Renal cortex interstitium (tissue), 11 donors: ENCODE results near the gene TMCO4. TPM values are rescaled to one million over a fixed set of nuclear protein-coding genes. Genes with fewer than 3 reads are reported as not detected.
"Not testable (repeated sequence)": the region's sequence is repeated elsewhere in the genome, so short reads cannot be mapped to it uniquely, and the experiment has no call there.

Experiments used
- DNase-seq, 11 donors: peaks; one replicate each; pipeline ENCODE4 v3.0.0-alpha.2; 2013; ENCODE audit warnings: low read depth in 9 of 11, low spot score in 4 of 11; ENCODE audit errors: extremely low read depth in 1 of 11
- polyA plus RNA-seq, 3 donors: library from polyadenylated mRNA; unstranded; fragments of 120-200 nt; gene quantifications; one replicate each; pipeline ENCODE4 v1.2.1, GENCODE V29; 2013; ENCODE audit not compliant: insufficient read length in 3 of 3

The TMCO4 gene
- polyA plus RNA-seq, 3 donors, result 13.9 to 20.7 (median 18.0) TPM

DNA sequence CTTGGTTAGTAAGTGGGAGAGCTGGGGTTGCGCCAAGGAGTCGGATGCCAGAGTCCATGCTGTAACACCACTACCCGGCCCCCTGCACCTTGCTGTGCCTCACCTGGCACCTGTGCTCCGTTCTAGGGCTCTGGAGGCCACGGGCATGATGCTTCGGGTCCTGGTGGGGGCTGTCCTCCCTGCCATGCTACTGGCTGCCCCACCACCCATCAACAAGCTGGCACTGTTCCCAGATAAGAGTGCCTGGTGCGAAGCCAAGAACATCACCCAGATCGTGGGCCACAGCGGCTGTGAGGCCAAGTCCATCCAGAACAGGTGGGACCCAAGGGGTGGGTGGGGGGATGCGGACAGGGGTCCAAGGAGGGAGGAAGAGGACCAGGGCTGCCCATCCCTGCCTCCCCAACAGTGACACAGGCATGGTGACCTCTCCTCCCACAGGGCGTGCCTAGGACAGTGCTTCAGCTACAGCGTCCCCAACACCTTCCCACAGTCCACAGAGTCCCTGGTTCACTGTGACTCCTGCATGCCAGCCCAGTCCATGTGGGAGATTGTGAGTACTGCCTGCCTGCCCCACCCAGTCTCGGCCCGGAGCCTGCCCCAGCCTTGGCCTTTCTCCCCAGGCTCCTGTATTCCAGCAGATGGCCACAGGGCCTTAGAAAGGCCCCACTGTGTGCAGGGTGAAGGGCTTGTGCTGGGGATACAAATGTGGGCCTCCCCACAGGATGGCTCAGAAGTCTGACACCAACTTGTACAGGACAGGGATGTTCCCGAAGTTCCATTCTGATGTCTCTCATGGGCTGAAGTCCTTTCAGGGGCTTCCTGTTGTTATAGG, 144.6 kb downstream of the TMCO4 start:
- DNase-seq, result no peak

DNA sequence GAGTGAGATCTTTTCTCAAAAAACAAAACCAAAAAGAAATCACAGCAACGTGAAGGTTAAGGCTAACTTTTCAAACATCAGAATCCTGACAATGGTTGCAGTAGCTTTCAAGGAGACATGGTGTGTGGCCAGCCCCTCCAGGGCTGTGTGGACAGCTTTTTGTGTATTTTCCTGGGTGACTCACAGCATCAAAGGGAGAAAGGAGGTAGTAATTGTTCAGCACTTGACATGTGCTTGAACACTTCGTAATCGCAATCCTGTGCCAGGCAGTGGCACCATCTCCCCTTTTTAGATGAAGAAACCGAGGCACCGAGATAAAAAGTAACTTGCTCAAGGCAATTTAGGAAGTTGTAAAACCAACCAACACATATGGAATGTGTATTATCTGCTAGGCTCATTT, 145.3 kb downstream of the TMCO4 start:
- DNase-seq, result no peak

DNA sequence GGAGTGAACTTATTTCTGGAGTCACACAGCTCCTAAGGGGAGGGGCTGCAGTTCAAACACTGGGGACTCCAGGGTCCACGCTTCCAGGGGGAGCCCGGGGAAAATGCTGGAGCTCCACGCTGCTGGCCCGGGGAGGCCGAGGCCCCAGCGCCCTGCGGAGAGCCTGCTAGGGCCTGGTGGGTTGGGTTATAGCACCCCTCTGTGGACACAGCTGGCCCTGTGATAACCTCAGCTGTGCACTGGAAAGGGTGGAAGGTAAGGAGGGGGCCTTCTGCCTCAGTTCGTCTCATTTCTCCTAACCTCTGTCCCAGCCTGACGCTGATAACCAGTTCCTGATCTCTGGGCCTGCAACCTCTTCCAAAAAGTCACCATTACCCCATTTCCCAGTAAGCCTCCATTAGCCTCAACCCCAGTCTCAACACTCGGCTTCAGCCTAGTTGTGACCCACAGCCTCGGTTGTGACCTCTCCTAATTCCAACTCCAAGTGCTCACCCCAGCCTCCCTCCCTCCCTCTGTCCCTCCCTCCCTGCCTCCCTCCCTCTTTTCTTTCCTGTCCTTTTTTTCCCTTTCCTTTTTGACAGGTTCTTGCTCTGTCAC, 148.5 kb downstream of the TMCO4 start:
- DNase-seq, result no peak

DNA sequence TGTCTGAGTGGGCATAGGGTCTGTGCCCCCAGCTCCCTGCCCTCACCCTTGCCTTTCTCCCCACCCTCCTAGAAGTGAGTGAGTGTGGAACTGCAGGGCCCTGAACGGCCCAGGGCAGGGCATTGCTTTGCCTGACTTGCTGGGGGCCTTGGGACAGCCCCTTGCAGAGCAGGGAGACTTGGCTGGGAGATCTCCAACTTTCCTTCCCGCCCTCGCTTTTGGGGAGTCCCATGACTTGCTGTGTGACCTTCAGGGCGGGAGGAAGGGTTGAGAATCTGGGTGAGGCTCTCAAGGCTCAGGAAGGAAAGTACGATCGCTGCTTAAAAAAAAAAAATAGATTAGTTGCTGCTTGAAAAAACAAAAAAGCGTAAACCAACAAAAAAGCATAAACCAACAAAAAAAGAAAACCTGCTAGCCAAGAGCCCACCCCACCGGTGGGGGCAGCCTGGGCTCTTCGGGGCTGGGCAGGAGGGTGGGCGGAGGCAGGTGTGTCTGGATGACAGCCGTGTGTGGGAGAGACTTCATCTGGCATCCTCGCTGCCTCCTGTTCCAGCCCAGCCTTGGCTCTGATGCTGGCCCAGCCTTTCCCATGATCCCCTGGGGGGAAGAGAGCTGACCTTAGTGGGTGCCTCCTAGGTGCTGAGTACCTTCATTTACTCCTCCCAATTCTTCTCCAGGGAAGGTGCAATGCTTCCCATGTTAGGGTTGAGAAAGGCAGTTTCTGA, 149.1 kb downstream of the TMCO4 start:
- DNase-seq, result no peak

DNA sequence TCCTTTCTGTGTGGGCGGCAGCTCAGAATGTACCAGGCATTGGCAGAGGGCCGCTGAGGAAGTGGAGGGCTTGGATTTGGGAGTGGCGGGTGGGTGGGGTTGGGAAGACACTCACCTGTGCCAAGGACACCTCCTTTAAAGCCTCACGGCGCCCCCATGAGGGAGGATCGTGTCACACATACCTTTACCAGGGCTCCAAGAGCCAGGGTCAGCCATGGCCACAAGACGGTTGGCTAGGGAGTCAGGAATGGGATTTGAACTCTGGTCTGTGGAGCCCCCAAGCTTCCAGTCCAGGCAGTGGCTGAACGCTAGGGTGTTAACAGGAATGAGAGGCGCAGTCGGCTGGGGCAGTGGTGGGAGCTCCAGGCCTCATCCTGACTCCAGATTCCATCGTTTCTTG, 151.0 kb downstream of the TMCO4 start:
- no peak for DNase-seq

DNA sequence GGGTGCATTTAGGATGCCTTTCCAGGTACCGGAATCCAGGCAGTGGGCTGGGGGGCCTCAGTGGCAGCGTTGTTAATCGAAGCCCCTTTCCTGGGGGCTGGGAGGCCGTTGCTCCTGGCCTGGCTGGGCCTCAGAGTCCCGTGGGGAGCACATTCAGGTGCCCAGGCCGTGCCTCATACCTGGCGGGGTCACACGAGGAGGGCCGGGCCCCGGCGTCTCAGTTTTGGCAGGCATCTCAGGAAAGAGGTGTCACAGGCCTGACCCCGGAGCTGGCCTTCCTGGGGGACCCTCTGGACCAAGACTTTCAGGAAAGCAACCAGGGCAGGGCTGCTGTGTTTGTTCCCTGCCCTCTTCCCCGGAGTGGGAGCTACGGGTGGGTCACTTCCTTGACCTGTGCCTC, 151.5 kb downstream of the TMCO4 start:
- no peak for DNase-seq

DNA sequence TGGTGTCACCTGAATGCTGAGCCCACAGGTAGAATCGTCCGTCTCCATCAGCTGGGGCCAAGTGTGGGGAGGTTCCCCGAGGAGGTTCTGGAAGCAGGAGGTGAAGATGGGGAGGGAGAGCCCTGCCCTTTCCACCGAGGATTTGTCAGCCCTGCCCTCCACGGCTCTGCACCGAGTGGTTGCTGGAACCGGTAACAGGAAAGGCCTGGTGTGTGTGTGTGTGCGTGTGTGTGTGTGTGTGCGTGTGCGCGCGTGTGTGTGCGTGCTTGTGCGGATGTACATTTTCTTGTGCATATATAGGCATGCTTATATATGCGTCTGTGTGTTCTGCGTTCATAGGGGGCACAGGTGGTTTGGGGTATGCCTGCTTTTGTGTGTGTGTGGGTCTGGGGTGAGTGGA, 152.1 kb downstream of the TMCO4 start:
- DNase-seq, result no peak

DNA sequence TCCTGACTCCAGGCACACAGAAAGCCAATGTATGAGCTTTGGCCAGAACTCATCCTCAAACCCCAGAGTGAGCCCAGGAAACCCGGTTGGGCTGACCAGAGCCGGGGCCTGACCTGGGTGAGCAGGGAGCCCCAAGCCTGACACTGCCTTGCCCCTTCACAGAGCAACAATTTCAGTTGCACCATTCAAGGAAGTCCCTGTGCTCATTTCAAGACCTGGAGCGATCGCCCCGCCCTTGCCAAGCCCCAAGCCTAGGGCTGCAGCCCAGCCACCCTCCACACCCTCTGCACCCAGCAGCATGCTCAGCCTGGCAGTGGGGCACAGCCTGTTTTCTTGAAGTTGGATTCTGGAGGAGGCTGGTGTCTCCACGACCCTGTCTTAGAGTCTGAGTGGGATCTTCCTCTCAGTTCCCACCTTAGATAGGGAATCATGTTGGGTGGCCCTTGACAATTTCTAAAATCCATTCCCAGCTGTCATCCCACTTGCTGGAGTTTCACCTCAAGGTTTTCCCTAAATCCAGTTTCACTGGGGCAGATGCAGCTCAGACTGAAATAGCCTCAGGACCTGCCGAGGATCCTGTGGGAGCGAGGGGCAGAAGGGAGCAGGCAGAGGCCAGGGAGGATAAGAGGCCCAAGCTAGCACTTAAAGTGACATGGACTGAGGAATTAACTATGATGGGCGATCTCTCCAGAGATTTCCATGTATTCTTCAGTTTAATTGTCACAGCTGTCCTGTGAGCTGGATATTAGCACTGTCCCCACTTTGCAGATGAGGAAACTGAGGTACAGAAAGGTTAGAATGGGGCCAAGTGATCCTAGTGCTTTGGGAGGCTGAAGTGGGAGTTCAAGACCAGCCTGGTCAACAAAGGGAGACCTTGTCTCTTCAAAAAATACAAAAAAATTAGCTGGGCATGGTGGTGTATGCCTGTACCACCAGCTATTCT, 153.1 kb downstream of the TMCO4 start:
- DNase-seq, result no peak

DNA sequence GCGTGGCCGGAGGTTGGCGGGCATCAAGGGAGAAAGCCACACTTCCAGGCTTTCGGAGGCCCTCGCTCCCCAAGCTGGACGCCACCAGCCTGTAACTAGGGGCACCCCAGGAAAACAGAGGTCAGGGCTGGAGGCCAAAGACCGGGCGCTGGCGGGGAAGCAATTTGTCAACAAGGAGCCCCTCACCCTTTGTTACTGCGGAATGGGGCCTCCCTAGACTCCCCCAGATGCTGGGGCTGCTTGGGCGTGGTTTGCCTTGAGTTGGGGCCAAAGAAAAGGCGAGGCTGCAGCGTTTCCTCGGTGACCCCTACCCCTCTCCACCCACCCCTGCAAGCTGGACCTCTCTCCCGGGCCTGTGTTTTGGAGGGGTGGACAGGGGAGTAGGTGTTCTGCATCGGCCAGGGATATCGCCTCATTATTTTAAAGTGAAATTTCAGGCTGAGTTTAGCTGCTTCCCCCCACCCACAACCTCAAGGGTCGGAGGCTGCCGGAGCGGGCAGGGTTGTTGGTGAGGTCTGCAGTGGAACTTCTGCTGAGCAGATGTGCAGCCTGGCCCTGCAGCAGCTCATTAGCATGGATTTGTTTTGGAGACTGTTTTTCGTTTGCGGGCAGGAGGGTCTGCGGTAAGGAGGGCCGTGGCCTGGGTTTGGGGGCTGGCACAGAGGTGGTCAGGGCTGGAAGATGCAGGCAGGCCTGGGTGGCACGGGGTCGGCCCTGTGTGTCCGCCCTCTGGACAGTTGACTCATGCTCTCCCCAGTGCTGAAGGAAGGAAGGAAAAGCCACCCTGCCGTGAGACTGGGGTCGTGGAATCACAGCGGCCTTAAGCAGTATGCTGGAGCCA, 154.1 kb downstream of the TMCO4 start:
- DNase-seq, result no peak

DNA sequence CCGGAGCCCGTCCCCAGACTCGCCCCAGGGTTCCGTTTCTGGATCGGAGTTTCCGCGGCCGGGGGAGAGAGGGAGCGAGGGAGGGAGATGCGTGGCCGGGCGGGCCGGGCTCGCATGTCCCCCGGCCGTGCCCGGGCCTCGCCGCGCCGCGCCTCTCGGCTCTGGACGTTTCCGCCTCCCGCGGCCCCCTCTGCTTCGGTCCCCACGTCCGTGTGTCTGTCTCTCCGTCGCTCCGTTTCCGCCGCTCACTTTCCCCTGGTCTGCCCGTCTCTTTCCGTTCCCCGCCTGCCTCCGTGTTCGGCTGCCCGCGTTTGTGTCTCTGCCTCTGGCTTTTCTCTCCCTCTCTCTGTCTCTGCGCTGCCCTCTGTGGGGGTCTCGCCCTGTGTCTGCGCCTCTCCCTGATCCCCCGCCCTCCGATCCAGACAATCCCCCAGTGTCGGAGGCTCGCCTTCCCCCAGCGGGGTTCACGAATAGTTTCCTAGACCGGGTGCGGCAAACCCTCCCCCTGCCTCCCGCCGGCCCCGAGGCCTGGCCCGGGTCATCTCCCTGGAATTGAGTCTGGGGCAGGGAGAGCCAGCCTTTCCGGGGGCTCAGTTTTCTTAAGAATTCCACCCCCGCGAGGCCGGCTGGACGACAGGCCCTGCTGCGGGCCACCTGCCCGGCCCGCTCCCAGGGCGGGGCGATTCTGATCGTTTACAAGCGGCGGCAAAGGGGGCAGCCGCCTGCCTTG, 154.9 kb downstream of the TMCO4 start:
- DNase-seq, result no peak

DNA sequence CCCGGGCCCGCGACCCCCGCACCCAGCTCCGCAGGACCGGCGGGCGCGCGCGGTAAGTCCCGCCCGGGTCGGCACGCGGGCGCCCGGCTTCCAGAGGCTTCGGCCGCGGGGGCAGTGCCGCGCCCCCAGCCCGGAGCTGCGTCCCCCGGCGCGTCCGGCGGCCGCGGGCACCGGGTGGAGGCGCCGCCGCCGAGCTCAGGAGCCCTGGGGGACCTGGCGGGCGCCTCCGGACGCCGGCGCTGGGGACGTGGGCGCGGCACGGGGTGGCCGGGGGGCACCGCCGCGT, 155.4 kb downstream of the TMCO4 start:
- no peak for DNase-seq

DNA sequence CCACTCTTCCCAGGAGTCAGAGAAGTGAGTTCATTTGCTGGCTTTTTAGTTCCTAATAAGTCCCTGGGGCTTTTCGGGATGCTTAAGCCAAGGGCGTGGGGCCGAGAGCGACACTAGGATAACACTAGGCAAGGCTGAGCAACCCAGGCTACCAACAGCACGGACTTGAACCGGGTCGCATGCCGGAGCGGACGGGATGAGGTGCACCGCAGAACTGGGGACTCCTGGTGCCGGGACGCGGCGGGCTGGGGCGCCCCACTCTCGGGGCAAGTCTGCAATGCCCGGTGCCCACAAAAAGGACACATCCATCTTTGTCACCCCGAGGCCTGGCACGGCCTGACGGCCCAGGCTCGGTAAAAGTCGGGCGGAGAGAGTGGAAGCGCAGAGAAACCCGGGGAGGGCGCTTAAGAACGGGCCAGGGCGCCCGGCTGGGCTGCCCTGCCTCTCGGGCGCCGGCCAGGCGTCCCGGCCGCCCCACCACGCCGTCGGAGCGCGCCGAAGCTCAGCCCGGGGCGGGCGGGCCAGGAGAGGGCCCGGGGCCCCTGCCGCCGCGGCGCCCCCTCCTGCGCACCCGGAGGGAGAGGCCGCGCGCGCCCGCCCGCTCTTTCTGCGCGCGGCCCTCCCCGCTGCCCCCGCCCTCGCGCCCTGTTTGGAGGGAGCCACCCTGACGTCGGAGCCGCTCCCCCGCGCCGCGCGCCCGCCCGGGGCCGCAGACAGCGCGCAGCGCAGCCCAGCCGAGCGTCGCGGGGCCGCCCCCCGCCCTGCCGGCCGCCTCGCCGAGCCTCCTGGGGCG, 155.9 kb downstream of the TMCO4 start, which contains the start of gene NBL1:
Gene NBL1 (plus strand): TSS at position 710 of the 793 bp plus-strand sequence. CDS start 10,720 bp downstream, outside the sequence.
- peak in 2 of 11 donors; percentile 53 to 68 for DNase-seq

DNA sequence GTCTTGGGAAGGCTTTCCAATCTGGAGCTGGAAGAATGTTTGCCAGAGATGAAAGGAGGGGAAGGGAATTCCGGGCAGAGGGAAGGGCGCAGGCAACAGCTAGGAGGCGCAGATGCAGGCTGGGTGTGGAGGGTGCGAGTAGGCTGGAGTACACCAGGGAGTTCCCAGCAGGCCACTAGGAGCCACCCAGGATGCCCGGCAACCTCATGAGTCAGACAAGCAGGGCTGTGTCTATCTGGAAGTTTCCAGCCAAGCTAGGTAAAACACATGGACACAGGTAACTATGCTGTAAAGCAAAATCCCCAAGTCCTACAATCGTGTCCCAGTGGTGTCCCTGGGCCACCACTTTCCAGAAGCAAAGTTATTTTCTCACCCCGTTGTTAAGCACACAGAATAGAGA, 156.6 kb downstream of the TMCO4 start:
- no peak for DNase-seq

DNA sequence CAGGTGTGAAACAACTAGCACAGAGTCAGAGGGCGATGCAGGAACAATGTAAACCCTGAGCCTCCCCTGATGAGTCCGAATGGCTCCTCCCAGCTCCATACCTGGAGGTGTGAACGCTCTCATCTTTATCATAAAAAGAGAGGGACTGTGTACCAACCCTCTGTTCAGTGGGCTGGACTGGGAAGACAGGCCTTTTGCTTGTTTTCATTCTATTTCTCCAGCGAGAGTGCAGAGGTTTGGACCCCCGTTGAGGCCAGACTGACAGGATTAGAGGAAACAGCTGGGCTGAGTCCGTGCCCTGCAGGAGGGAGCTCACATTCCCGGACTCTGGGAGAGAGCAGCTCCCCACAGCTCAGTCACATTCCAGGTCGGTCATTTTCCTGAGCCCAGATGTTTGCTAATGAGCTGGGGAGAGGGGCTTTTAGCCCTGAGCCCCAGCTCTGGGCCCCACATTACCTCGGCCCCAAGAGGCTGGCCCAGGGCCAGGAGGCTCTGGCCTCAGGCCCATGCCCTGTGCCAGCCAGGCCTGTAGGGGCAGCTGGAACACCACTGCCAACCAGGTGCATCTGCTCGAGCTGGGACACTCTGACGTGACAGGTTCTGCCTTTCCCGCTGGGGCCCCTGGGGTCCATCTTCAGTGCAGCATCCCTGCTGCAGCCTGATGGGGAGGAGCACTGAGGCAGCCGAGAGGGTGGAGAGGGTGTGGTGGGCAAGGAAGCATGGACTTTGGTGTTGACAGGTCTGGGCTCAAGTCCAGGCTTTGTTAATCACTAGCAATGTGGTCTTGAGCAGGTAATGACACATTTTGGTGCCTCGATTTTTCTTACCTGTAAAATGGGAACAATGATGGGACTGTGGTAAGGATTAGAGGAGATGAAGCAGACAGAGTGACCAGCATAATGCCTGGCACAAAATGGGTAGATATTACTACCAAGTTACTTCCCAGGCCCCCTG, 159.1 kb downstream of the TMCO4 start:
- DNase-seq, result no peak

DNA sequence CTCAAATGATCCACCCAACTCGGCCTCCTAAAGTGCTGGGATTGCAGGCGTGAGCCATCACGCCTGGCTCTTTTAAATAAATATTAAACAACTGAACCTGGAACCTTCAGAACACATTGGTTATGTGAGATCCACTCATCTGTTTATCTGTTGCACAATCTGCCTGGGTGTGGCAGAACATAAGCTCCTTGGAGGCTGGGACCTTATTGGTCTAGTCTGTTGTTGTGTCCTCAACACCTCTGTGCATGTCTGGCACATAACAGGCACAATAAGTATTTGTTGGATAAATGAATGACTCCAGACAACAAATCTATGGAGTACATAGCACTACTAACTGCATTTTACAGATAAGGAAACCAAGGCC, 159.7 kb downstream of the TMCO4 start:
- no peak for DNase-seq

DNA sequence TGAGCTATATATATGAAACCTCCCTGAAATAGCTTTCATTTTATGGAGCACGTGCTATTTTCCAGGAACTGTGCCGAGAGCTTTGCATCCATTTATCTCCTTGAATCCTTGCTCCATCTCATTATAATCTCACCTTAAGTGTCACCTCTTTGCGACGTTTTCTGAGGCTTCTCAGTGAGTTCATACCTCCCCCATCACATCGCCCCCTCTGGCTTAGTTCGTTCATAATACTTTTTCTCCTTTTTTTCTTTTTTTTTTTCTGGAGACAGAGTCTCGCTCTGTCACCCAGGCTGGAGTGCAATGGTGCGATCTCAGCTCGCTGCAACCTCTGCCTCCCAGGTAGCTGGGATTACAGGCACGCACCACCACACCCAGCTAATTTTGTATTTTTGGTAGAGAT, 160.5 kb downstream of the TMCO4 start:
- not testable (repeated sequence) for DNase-seq
